PC-9 (cell line): ENCODE measurements around the gene SOX5. TPM values are rescaled to one million over a fixed set of nuclear protein-coding genes. Genes with fewer than 3 reads are reported as not detected.
"Not testable (repeated sequence)": the region's sequence is repeated elsewhere in the genome, so short reads cannot be mapped to it uniquely, and the experiment has no call there.

Experiments
- BruUV-seq: library from RNA; stranded (reverse); fragments of 400-500 nt; replicated peaks from 2 replicates; lab custom pipeline; 2021; lab: Mats Ljungman, UMichigan
- CTCF ChIA-PET: fragments of 300-600 bp; sonication (Branson Sonifier 250); formaldehyde crosslinking; loops from one replicate; lab custom pipeline; 2022; ENCODE audit warnings: antibody characterized with exemption; lab: Charles Lee
- POLR2A ChIA-PET: fragments of 300-600 bp; sonication (Branson Sonifier 250); formaldehyde crosslinking; loops from one replicate; lab custom pipeline; 2022; ENCODE audit warnings: antibody characterized with exemption; ENCODE audit not compliant: unreplicated experiment; lab: Charles Lee
- DNase-seq, 2 experiments: peaks; one replicate each; pipeline versions ENCODE4 v3.0.0 to v3.0.0-alpha.2; 2015 to 2022; ENCODE audit warnings: mixed read lengths in 1 of 2
- H2AFZ ChIP-seq: fragments of 200-600 bp; sonication (generic); 2 replicates; pipeline ENCODE4 v1.8.1; 2017; ENCODE audit warnings: antibody characterized with exemption
- H3F3A ChIP-seq: fragments of 200-600 bp; sonication (generic); 2 replicates; pipeline ENCODE4 v1.8.1; 2017; ENCODE audit warnings: antibody characterized with exemption, mild to moderate bottlenecking, low read depth; ENCODE audit not compliant: insufficient read depth
- H3K27ac ChIP-seq: fragments of 200-600 bp; sonication (generic); 2 replicates; pipeline ENCODE4 v1.6.1; 2016; ENCODE audit warnings: mixed run types
- H3K27me3 ChIP-seq: fragments of 200-600 bp; sonication (generic); 2 replicates; pipeline ENCODE4 v1.6.1; 2016; ENCODE audit warnings: low read depth, mixed run types; ENCODE audit not compliant: insufficient read depth
- H3K36me3 ChIP-seq: fragments of 200-600 bp; sonication (generic); 2 replicates; pipeline ENCODE4 v1.6.1; 2016; ENCODE audit warnings: low read depth, mixed run types
- H3K4me1 ChIP-seq: fragments of 200-600 bp; sonication (generic); replicated peaks from 2 replicates; pipeline ENCODE4 v1.6.1; 2016; ENCODE audit warnings: mixed run types; ENCODE audit not compliant: insufficient read depth
- H3K4me2 ChIP-seq: fragments of 200-600 bp; sonication (generic); 2 replicates; pipeline ENCODE4 v1.6.1; 2017; ENCODE audit warnings: mixed run types
- H3K4me3 ChIP-seq: fragments of 200-600 bp; sonication (generic); 2 replicates; pipeline ENCODE4 v1.6.1; 2016; ENCODE audit warnings: mixed run types
- H3K79me2 ChIP-seq: fragments of 200-600 bp; sonication (generic); 2 replicates; pipeline ENCODE4 v1.6.1; 2017; ENCODE audit warnings: low read depth, mixed run types
- H3K9me2 ChIP-seq: fragments of 200-600 bp; sonication (generic); 2 replicates; pipeline ENCODE4 v1.8.1; 2017; ENCODE audit warnings: mild to moderate bottlenecking; ENCODE audit not compliant: insufficient read depth
- H3K9me3 ChIP-seq: fragments of 200-600 bp; sonication (generic); 2 replicates; pipeline ENCODE4 v1.8.1; 2016; ENCODE audit warnings: low read depth; ENCODE audit not compliant: insufficient read depth
- H4K20me1 ChIP-seq: fragments of 200-600 bp; sonication (generic); 2 replicates; pipeline ENCODE4 v1.8.1; 2017; ENCODE audit not compliant: insufficient read depth
- CTCF ChIP-seq: fragments of 200-600 bp; sonication (generic); conservative IDR thresholded peaks from 2 replicates; pipeline ENCODE4 v1.6.1; 2017; ENCODE audit warnings: mixed run types, antibody characterized with exemption, mild to moderate bottlenecking, moderate library complexity
- EZH2 ChIP-seq: fragments of 200-600 bp; sonication (generic); IDR thresholded peaks from 2 replicates; pipeline ENCODE4 v1.8.0; 2017; ENCODE audit warnings: antibody characterized with exemption, low read depth
- intact Hi-C: fragments of 100-400 bp; cut with micrococcal nuclease; formaldehyde crosslinking; loops from one replicate; pipeline ENCODE4 v1.10.0; 2022; ENCODE audit not compliant: unreplicated experiment
- total RNA-seq: library from RNA; stranded (reverse); gene quantifications from 2 replicates; pipeline ENCODE4 v1.2.3, GENCODE V29; 2021

Gene SOX5
- total RNA-seq, 1 experiment from 2014 or later: not detected

- no peaks in the 10 kb centered on the region for H3K9me2 ChIP-seq
- BruUV-seq: no TSS peak
- H2AFZ ChIP-seq: no peak overlapping the region
- no peak for TF ChIP-seq CTCF
- no peaks in the 10 kb centered on the region for H3K9me3 ChIP-seq
- no peak overlapping the region for H3K4me2 ChIP-seq
- no peak overlapping the region for H3K27ac ChIP-seq
- no peaks in the 10 kb centered on the region for H3K79me2 ChIP-seq
- H4K20me1 ChIP-seq: no peaks in the 10 kb centered on the region
- intact Hi-C loops: no loop called here
- H3K27me3 ChIP-seq: no peaks in the 10 kb centered on the region
- no peaks in the 10 kb centered on the region for H3K4me1 ChIP-seq
- ChIA-PET CTCF (interaction anchor here (0.6 kb wide), 1 partner anchor 143 kb away, joined by 5 read pairs; no protein-coding TSS in a partner anchor), POLR2A (no interaction called here)
- H3K36me3 ChIP-seq: no peaks in the 10 kb centered on the region
- DNase-seq: no peak
- no peak overlapping the region for H3K4me3 ChIP-seq
- H3F3A ChIP-seq: no peaks in the 10 kb centered on the region
Observed at GRCh38 chr12:23495472-23495871, 454.0 kb downstream of the SOX5 start.

GRCh38 chr12:23493672-23494071 lies 455.8 kb downstream of the SOX5 start:
- Histone ChIP-seq H3K9me2 (no peaks in the 10 kb centered on the region), H3F3A (no peaks in the 10 kb centered on the region)

GRCh38 chr12:23491029-23491428 lies 458.4 kb downstream of the SOX5 start:
- H3K4me2 ChIP-seq, CTCF ChIA-PET, intact Hi-C loops, DNase-seq, H3K27me3 ChIP-seq, H3K4me1 ChIP-seq, BruUV-seq, H3K36me3 ChIP-seq, H4K20me1 ChIP-seq, H3K9me3 ChIP-seq, H3K27ac ChIP-seq, H3K9me2 ChIP-seq, H2AFZ ChIP-seq, H3F3A ChIP-seq, POLR2A ChIA-PET, H3K4me3 ChIP-seq, H3K79me2 ChIP-seq: not testable (repeated sequence)

More at GRCh38 chr12:23493672-23494071, 455.8 kb downstream of the SOX5 start:
- H3K4me1 ChIP-seq: no peaks in the 10 kb centered on the region
- no peak for DNase-seq
- H3K79me2 ChIP-seq: no peaks in the 10 kb centered on the region
- H3K4me2 ChIP-seq: no peak overlapping the region
- H3K9me3 ChIP-seq: no peaks in the 10 kb centered on the region
- intact Hi-C loops: no loop called here
- no peaks in the 10 kb centered on the region for H4K20me1 ChIP-seq
- H3K27ac ChIP-seq: no peak overlapping the region
- TF ChIP-seq CTCF (no peak), EZH2 (no peak)
- POLR2A ChIA-PET: no interaction called here
- H3K27me3 ChIP-seq: no peaks in the 10 kb centered on the region
- H3K36me3 ChIP-seq: no peaks in the 10 kb centered on the region
- BruUV-seq: no TSS peak
- H2AFZ ChIP-seq: no peak overlapping the region
- CTCF ChIA-PET: no interaction called here
- H3K4me3 ChIP-seq: no peak overlapping the region

- Histone ChIP-seq H3K4me2 (no peak overlapping the region), H3K27ac (no peak overlapping the region), H3K27me3 (no peaks in the 10 kb centered on the region), H3K4me1 (no peaks in the 10 kb centered on the region), H3F3A (no peaks in the 10 kb centered on the region), H3K4me3 (no peak overlapping the region), H3K36me3 (no peaks in the 10 kb centered on the region), H3K9me2 (no peaks in the 10 kb centered on the region), H4K20me1 (no peaks in the 10 kb centered on the region), H3K9me3 (no peaks in the 10 kb centered on the region), H2AFZ (no peak overlapping the region), H3K79me2 (no peaks in the 10 kb centered on the region)
- intact Hi-C loops: no loop called here
- no peak for DNase-seq
- POLR2A ChIA-PET: no interaction called here
- BruUV-seq: no TSS peak
- CTCF ChIA-PET: no interaction called here
- TF ChIP-seq CTCF (no peak), EZH2 (no peak)
Observed at GRCh38 chr12:23488130-23488529, 461.3 kb downstream of the SOX5 start.
